Activated naive CD4-positive, alpha-beta T cell treated with anti-CD3 and anti-CD28 coated beads, Interleukin-2, amount 50 U/mL, for 24 hours (primary cell): ENCODE data around the gene CYP4F3.
A peak's percentile ranks its signal among the peaks of the same experiment; 100 is the strongest.

Source experiments
- H3K27ac Mint-ChIP-seq: one replicate; pipeline ENCODE4 v1.8.0; 2021; ENCODE audit warnings: mild to moderate bottlenecking, mixed read lengths
- H3K27me3 Mint-ChIP-seq: one replicate; pipeline ENCODE4 v1.8.0; 2021; ENCODE audit warnings: mixed read lengths
- H3K36me3 Mint-ChIP-seq: one replicate; pipeline ENCODE4 v1.8.0; 2021; ENCODE audit warnings: mixed read lengths
- H3K4me1 Mint-ChIP-seq: one replicate; pipeline ENCODE4 v1.8.0; 2021; ENCODE audit warnings: mixed read lengths
- H3K4me3 Mint-ChIP-seq: one replicate; pipeline ENCODE4 v1.8.0; 2021; ENCODE audit warnings: mild to moderate bottlenecking, mixed read lengths
- H3K9me3 Mint-ChIP-seq: one replicate; pipeline ENCODE4 v1.8.0; 2021; ENCODE audit warnings: mixed read lengths

Gene CYP4F3

GRCh38 chr19:15621801-15622200 lies 18.9 kb upstream of the CYP4F3 start:
- Mint-ChIP-seq H3K4me3 (no peak overlapping the region), H3K9me3 (no peaks in the 10 kb centered on the region), H3K36me3 (no peaks in the 10 kb centered on the region), H3K27ac (no peak overlapping the region), H3K4me1 (no peaks in the 10 kb centered on the region), H3K27me3 (peaks cover 22% of the 10 kb centered on the region)

- peaks cover 24% of the 10 kb centered on the region for H3K27me3 Mint-ChIP-seq
- no peak overlapping the region for H3K27ac Mint-ChIP-seq
- no peaks in the 10 kb centered on the region for H3K36me3 Mint-ChIP-seq
- no peaks in the 10 kb centered on the region for H3K4me1 Mint-ChIP-seq
- H3K4me3 Mint-ChIP-seq = no peak overlapping the region
- H3K9me3 Mint-ChIP-seq = no peaks in the 10 kb centered on the region
Measured at GRCh38 chr19:15622991-15623390, 17.7 kb upstream of the CYP4F3 start.

GRCh38 chr19:15623711-15624318 lies 16.9 kb upstream of the CYP4F3 start:
- no peak overlapping the region for H3K4me3 Mint-ChIP-seq
- no peaks in the 10 kb centered on the region for H3K36me3 Mint-ChIP-seq
- no peak overlapping the region for H3K27ac Mint-ChIP-seq
- peaks cover 19% of the 10 kb centered on the region for H3K27me3 Mint-ChIP-seq
- H3K4me1 Mint-ChIP-seq = no peaks in the 10 kb centered on the region
- no peaks in the 10 kb centered on the region for H3K9me3 Mint-ChIP-seq

GRCh38 chr19:15628236-15629002 lies 12.3 kb upstream of the CYP4F3 start:
- no peaks in the 10 kb centered on the region for H3K36me3 Mint-ChIP-seq
- H3K9me3 Mint-ChIP-seq = no peaks in the 10 kb centered on the region
- H3K27ac Mint-ChIP-seq = no peak overlapping the region
- H3K4me3 Mint-ChIP-seq = no peak overlapping the region
- peaks cover 3% of the 10 kb centered on the region for H3K27me3 Mint-ChIP-seq
- no peaks in the 10 kb centered on the region for H3K4me1 Mint-ChIP-seq

GRCh38 chr19:15629003-15629880 lies 11.5 kb upstream of the CYP4F3 start:
- Mint-ChIP-seq H3K4me3 (no peak overlapping the region), H3K36me3 (no peaks in the 10 kb centered on the region), H3K4me1 (no peaks in the 10 kb centered on the region), H3K27me3 (peaks cover 3% of the 10 kb centered on the region), H3K27ac (no peak overlapping the region), H3K9me3 (no peaks in the 10 kb centered on the region)

GRCh38 chr19:15631817-15632216 lies 8.9 kb upstream of the CYP4F3 start:
- Mint-ChIP-seq H3K4me3 (no peak overlapping the region), H3K36me3 (no peaks in the 10 kb centered on the region), H3K27me3 (peaks cover 8% of the 10 kb centered on the region), H3K9me3 (no peaks in the 10 kb centered on the region), H3K27ac (no peak overlapping the region), H3K4me1 (no peaks in the 10 kb centered on the region)

GRCh38 chr19:15633082-15633835 lies 7.4 kb upstream of the CYP4F3 start:
- Mint-ChIP-seq H3K27me3 (peaks cover 8% of the 10 kb centered on the region), H3K4me1 (no peaks in the 10 kb centered on the region), H3K36me3 (no peaks in the 10 kb centered on the region), H3K9me3 (no peaks in the 10 kb centered on the region), H3K4me3 (no peak overlapping the region), H3K27ac (peak overlapping the region; percentile 5)

- Mint-ChIP-seq H3K9me3 (no peaks in the 10 kb centered on the region), H3K27me3 (peaks cover 8% of the 10 kb centered on the region), H3K4me3 (no peak overlapping the region), H3K4me1 (no peaks in the 10 kb centered on the region), H3K36me3 (no peaks in the 10 kb centered on the region), H3K27ac (no peak overlapping the region)
Measured at GRCh38 chr19:15634105-15634504, 6.6 kb upstream of the CYP4F3 start.

- Mint-ChIP-seq H3K27ac (no peak overlapping the region), H3K4me1 (no peaks in the 10 kb centered on the region), H3K27me3 (peaks cover 8% of the 10 kb centered on the region), H3K9me3 (no peaks in the 10 kb centered on the region), H3K36me3 (no peaks in the 10 kb centered on the region), H3K4me3 (no peak overlapping the region)
Measured at GRCh38 chr19:15635016-15635805, 5.5 kb upstream of the CYP4F3 start.

GRCh38 chr19:15636026-15636425 lies 4.7 kb upstream of the CYP4F3 start:
- H3K27ac Mint-ChIP-seq = no peak overlapping the region

GRCh38 chr19:15639596-15639995 lies 1.1 kb upstream of the CYP4F3 start:
- Mint-ChIP-seq H3K27ac (no peak overlapping the region), H3K4me1 (no peaks in the 10 kb centered on the region), H3K36me3 (no peaks in the 10 kb centered on the region), H3K27me3 (peaks cover 6% of the 10 kb centered on the region), H3K4me3 (no peak overlapping the region), H3K9me3 (no peaks in the 10 kb centered on the region)

More at GRCh38 chr19:15636026-15636425, 4.7 kb upstream of the CYP4F3 start:
- H3K36me3 Mint-ChIP-seq = no peaks in the 10 kb centered on the region
- peaks cover 8% of the 10 kb centered on the region for H3K27me3 Mint-ChIP-seq
- no peaks in the 10 kb centered on the region for H3K4me1 Mint-ChIP-seq
- H3K9me3 Mint-ChIP-seq = no peaks in the 10 kb centered on the region
- H3K4me3 Mint-ChIP-seq = no peak overlapping the region

GRCh38 chr19:15640904-15641597 lies 354 bp downstream of the CYP4F3 start:
- no peaks in the 10 kb centered on the region for H3K9me3 Mint-ChIP-seq
- no peaks in the 10 kb centered on the region for H3K36me3 Mint-ChIP-seq
- H3K4me1 Mint-ChIP-seq = no peaks in the 10 kb centered on the region
- no peak overlapping the region for H3K4me3 Mint-ChIP-seq
- H3K27ac Mint-ChIP-seq = no peak overlapping the region
- peaks cover 10% of the 10 kb centered on the region for H3K27me3 Mint-ChIP-seq

- peaks cover 10% of the 10 kb centered on the region for H3K27me3 Mint-ChIP-seq
- H3K27ac Mint-ChIP-seq = no peak overlapping the region
- no peaks in the 10 kb centered on the region for H3K36me3 Mint-ChIP-seq
- H3K4me3 Mint-ChIP-seq = no peak overlapping the region
- no peaks in the 10 kb centered on the region for H3K9me3 Mint-ChIP-seq
- H3K4me1 Mint-ChIP-seq = no peaks in the 10 kb centered on the region
Measured at GRCh38 chr19:15641901-15642491, 1.3 kb downstream of the CYP4F3 start.

- Mint-ChIP-seq H3K27ac (no peak overlapping the region), H3K27me3 (peaks cover 8% of the 10 kb centered on the region), H3K36me3 (no peaks in the 10 kb centered on the region), H3K4me3 (no peak overlapping the region), H3K9me3 (no peaks in the 10 kb centered on the region), H3K4me1 (no peaks in the 10 kb centered on the region)
Measured at GRCh38 chr19:15642807-15643206, 2.1 kb downstream of the CYP4F3 start.
